WERI-Rb-1 (cell line): ENCODE data around the gene HDAC4.

Experiments
- DNase-seq: peaks from one replicate; pipeline ENCODE4 v3.0.0-alpha.2; 2020
- H3K27ac ChIP-seq: fragments of 250-450 bp; sonication (Bioruptor Pico); 2 replicates; pipeline ENCODE4 v1.5.1; 2020; ENCODE audit warnings: mild to moderate bottlenecking, moderate library complexity
- H3K27me3 ChIP-seq: fragments of 250-450 bp; sonication (Bioruptor Pico); 2 replicates; pipeline ENCODE4 v1.5.1; 2021; ENCODE audit warnings: mild to moderate bottlenecking, low read depth, moderate library complexity; ENCODE audit not compliant: insufficient read depth, severe bottlenecking
- H3K36me3 ChIP-seq: fragments of 250-450 bp; sonication (Bioruptor Pico); 2 replicates; pipeline ENCODE4 v1.5.1; 2020; ENCODE audit warnings: mild to moderate bottlenecking, moderate library complexity
- H3K4me3 ChIP-seq: 2 replicates; pipeline ENCODE4 v1.5.1; 2011; ENCODE audit warnings: low read depth, mild to moderate bottlenecking, control low read depth, low read length
- H3K9me3 ChIP-seq: fragments of 250-450 bp; sonication (Bioruptor Pico); 2 replicates; pipeline ENCODE4 v1.5.1; 2021; ENCODE audit warnings: mild to moderate bottlenecking, moderate library complexity; ENCODE audit not compliant: severe bottlenecking
- TF ChIP-seq, protein P1 (sequence below): IDR thresholded peaks from 2 replicates; pipeline ENCODE4 v1.5.1; 2011; ENCODE audit warnings: low read depth, mild to moderate bottlenecking, control low read depth, inconsistent platforms, low read length

Gene HDAC4

GRCh38 chr2:239044336-239044735 is 356.5 kb downstream of the HDAC4 start:
- no peaks in the 10 kb centered on the region for H3K36me3 ChIP-seq
- no peak overlapping the region for H3K27ac ChIP-seq
- H3K4me3 ChIP-seq: no peak overlapping the region
- TF ChIP-seq, protein P1, sequence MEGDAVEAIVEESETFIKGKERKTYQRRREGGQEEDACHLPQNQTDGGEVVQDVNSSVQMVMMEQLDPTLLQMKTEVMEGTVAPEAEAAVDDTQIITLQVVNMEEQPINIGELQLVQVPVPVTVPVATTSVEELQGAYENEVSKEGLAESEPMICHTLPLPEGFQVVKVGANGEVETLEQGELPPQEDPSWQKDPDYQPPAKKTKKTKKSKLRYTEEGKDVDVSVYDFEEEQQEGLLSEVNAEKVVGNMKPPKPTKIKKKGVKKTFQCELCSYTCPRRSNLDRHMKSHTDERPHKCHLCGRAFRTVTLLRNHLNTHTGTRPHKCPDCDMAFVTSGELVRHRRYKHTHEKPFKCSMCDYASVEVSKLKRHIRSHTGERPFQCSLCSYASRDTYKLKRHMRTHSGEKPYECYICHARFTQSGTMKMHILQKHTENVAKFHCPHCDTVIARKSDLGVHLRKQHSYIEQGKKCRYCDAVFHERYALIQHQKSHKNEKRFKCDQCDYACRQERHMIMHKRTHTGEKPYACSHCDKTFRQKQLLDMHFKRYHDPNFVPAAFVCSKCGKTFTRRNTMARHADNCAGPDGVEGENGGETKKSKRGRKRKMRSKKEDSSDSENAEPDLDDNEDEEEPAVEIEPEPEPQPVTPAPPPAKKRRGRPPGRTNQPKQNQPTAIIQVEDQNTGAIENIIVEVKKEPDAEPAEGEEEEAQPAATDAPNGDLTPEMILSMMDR: no peak
- H3K27me3 ChIP-seq: peaks cover 22% of the 10 kb centered on the region
- H3K9me3 ChIP-seq: no peaks in the 10 kb centered on the region
- no peak for DNase-seq

- no peak overlapping the region for H3K4me3 ChIP-seq
- TF ChIP-seq, protein P1: no peak
- no peak for DNase-seq
- H3K9me3 ChIP-seq: no peaks in the 10 kb centered on the region
- no peaks in the 10 kb centered on the region for H3K36me3 ChIP-seq
- H3K27ac ChIP-seq: no peak overlapping the region
- peaks cover 22% of the 10 kb centered on the region for H3K27me3 ChIP-seq
These were observed 357.5 kb downstream of the HDAC4 start for GRCh38 chr2:239043326-239043725.

GRCh38 chr2:239042551-239043320 is 358.1 kb downstream of the HDAC4 start:
- TF ChIP-seq, protein P1: no peak
- H3K9me3 ChIP-seq: no peaks in the 10 kb centered on the region
- H3K27ac ChIP-seq: no peak overlapping the region
- no peak for DNase-seq
- H3K27me3 ChIP-seq: peaks cover 22% of the 10 kb centered on the region
- no peaks in the 10 kb centered on the region for H3K36me3 ChIP-seq
- H3K4me3 ChIP-seq: no peak overlapping the region

DNA sequence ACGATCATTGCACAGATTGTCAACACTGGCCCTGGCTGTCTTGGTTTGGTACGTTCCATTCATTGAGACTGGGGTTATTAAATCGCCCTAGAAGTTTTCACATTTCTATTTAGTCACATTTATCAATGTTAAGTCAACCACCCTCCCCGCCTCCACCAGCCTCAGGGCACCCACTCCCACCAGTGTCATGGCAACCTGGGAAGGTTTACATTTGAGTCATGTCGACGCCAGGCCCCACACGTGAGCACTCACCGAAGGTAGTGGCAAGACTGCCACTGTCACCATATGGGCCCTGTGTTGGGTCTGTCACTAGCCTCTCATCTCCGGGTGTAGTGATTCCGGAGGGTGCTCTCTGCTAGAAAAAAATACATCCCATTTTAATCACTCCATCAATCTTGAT is 358.8 kb downstream of the HDAC4 start:
- Histone ChIP-seq H3K36me3 (no peaks in the 10 kb centered on the region), H3K9me3 (no peaks in the 10 kb centered on the region), H3K27me3 (peaks cover 22% of the 10 kb centered on the region), H3K4me3 (no peak overlapping the region), H3K27ac (no peak overlapping the region)
- no peak for DNase-seq
- TF ChIP-seq, protein P1: no peak

GRCh38 chr2:239041062-239041461 is 359.8 kb downstream of the HDAC4 start:
- Histone ChIP-seq H3K27me3 (peaks cover 22% of the 10 kb centered on the region), H3K9me3 (no peaks in the 10 kb centered on the region), H3K4me3 (no peak overlapping the region), H3K36me3 (no peaks in the 10 kb centered on the region), H3K27ac (no peak overlapping the region)
- TF ChIP-seq, protein P1: no peak
- no peak for DNase-seq
